IMR-90 (cell line): ENCODE measurements around the gene MTMR2. TPM values are rescaled to one million over a fixed set of nuclear protein-coding genes. Genes with fewer than 3 reads are reported as not detected.

Experiments used
- ATAC-seq: fragments of 200-7000 bp; cut with Tn5 transposase; 2 replicates; pipeline ENCODE4 v1.9.1; 2020; ENCODE audit warnings: low read depth, mild to moderate bottlenecking, moderate library complexity
- BruUV-seq: library from RNA; stranded (reverse); fragments of 400-500 nt; replicated peaks from 2 replicates; lab custom pipeline; 2021; lab: Mats Ljungman, UMichigan
- CTCF ChIA-PET: fragments of 300-600 bp; formaldehyde crosslinking; extraction: SDS; loops from one replicate; lab custom pipeline; 2021; ENCODE audit warnings: antibody characterized with exemption; lab: Yijun Ruan, JAX
- POLR2A ChIA-PET: fragments of 300-600 bp; sonication (Branson Sonifier 250); formaldehyde crosslinking; loops from one replicate; lab custom pipeline; 2022; ENCODE audit warnings: antibody characterized with exemption; ENCODE audit not compliant: unreplicated experiment; lab: Charles Lee
- DNase-seq: peaks from one replicate; pipeline ENCODE4 v3.0.0; 2013
- H2AFZ ChIP-seq: replicated peaks from 2 replicates; pipeline ENCODE3; 2013; ENCODE audit warnings: low read length, mild to moderate bottlenecking; ENCODE audit not compliant: poor library complexity
- H2AK5ac ChIP-seq: 2 replicates; pipeline ENCODE4 v1.6.1; 2013; ENCODE audit warnings: low read depth, low read length, inconsistent platforms
- H2AK9ac ChIP-seq: replicated peaks from 2 replicates; pipeline ENCODE3; 2013; ENCODE audit warnings: mild to moderate bottlenecking, low read depth, low read length, moderate library complexity; ENCODE audit not compliant: poor library complexity
- H2BK120ac ChIP-seq: 2 replicates; pipeline ENCODE4 v1.6.1; 2013; ENCODE audit warnings: low read depth, low read length, inconsistent platforms
- H2BK15ac ChIP-seq: 3 replicates; pipeline ENCODE4 v1.6.1; 2013; ENCODE audit warnings: low read depth, low read length, inconsistent platforms
- H2BK20ac ChIP-seq: 2 replicates; pipeline ENCODE4 v1.6.1; 2013; ENCODE audit warnings: low read depth, mild to moderate bottlenecking, inconsistent platforms, low read length, moderate library complexity
- H2BK5ac ChIP-seq: 2 replicates; pipeline ENCODE4 v1.6.1; 2013; ENCODE audit warnings: mild to moderate bottlenecking, low read depth, low read length, inconsistent platforms; ENCODE audit not compliant: poor library complexity, severe bottlenecking
- H3K14ac ChIP-seq: replicated peaks from 2 replicates; pipeline ENCODE4 v1.6.1; 2013; ENCODE audit warnings: low read depth, low read length, inconsistent platforms
- H3K18ac ChIP-seq: 2 replicates; pipeline ENCODE4 v1.6.1; 2013; ENCODE audit warnings: low read depth, low read length, control low read depth
- H3K23ac ChIP-seq: 2 replicates; pipeline ENCODE4 v1.6.1; 2013; ENCODE audit warnings: low read depth, low read length, inconsistent platforms
- H3K27ac ChIP-seq: 2 replicates; pipeline ENCODE4 v1.5.1; 2013; ENCODE audit warnings: mild to moderate bottlenecking, control low read depth, low read length; ENCODE audit not compliant: insufficient read depth
- H3K27me3 ChIP-seq: 2 replicates; pipeline ENCODE4 v1.6.1; 2013; ENCODE audit warnings: low read length; ENCODE audit not compliant: control insufficient read depth, insufficient read depth
- H3K36me3 ChIP-seq: 2 replicates; pipeline ENCODE4 v1.6.1; 2013; ENCODE audit warnings: low read length, mixed read lengths; ENCODE audit not compliant: control insufficient read depth, insufficient read depth
- H3K4ac ChIP-seq: 2 replicates; pipeline ENCODE4 v1.6.1; 2013; ENCODE audit warnings: low read depth, low read length, inconsistent platforms
- H3K4me1 ChIP-seq: 2 replicates; pipeline ENCODE4 v1.6.1; 2013; ENCODE audit warnings: low read length, mixed read lengths; ENCODE audit not compliant: control insufficient read depth, insufficient read depth
- H3K4me2 ChIP-seq: 2 replicates; pipeline ENCODE4 v1.6.1; 2013; ENCODE audit warnings: low read depth, mild to moderate bottlenecking, control low read depth, low read length, moderate library complexity
- H3K4me3 ChIP-seq: 2 replicates; pipeline ENCODE4 v1.5.1; 2013; ENCODE audit warnings: low read depth, mild to moderate bottlenecking, control low read depth, low read length, moderate library complexity; ENCODE audit not compliant: insufficient read depth
- H3K56ac ChIP-seq: 2 replicates; pipeline ENCODE4 v1.6.1; 2013; ENCODE audit warnings: low read length, inconsistent platforms; ENCODE audit not compliant: insufficient read depth; ENCODE audit errors: extremely low read depth
- H3K79me1 ChIP-seq, 2 experiments: 2 replicates each; pipeline ENCODE4 v1.6.1; 2013; ENCODE audit warnings: low read length in 2 of 2, inconsistent platforms in 1 of 2, low read depth in 1 of 2
- H3K9ac ChIP-seq: 2 replicates; pipeline ENCODE4 v1.6.1; 2013; ENCODE audit warnings: low read depth, low read length, control low read depth
- H3K9me1 ChIP-seq: 2 replicates; pipeline ENCODE4 v1.6.1; 2013; ENCODE audit warnings: low read length, inconsistent platforms; ENCODE audit not compliant: insufficient read depth
- H3K9me3 ChIP-seq: 2 replicates; pipeline ENCODE4 v1.6.1; 2013; ENCODE audit warnings: low read length; ENCODE audit not compliant: control insufficient read depth, insufficient read depth
- H4K20me1 ChIP-seq: 2 replicates; pipeline ENCODE4 v1.6.1; 2013; ENCODE audit warnings: low read length, inconsistent platforms; ENCODE audit not compliant: insufficient read depth
- H4K5ac ChIP-seq: 2 replicates; pipeline ENCODE4 v1.6.1; 2013; ENCODE audit warnings: mild to moderate bottlenecking, low read depth, low read length, control low read depth
- H4K8ac ChIP-seq, 2 experiments: 2 replicates each; pipeline ENCODE4 v1.6.1; 2013; ENCODE audit warnings: low read depth in 2 of 2, low read length in 2 of 2, control low read depth in 1 of 2, inconsistent platforms in 1 of 2
- H4K91ac ChIP-seq: 2 replicates; pipeline ENCODE4 v1.6.1; 2013; ENCODE audit warnings: low read depth, low read length, inconsistent platforms; ENCODE audit not compliant: insufficient read depth
- BHLHE40 ChIP-seq: fragments of 150-350 bp; IDR thresholded peaks from 2 replicates; pipeline ENCODE4 v1.6.1; 2016; ENCODE audit warnings: mild to moderate bottlenecking, low read depth, low read length
- CEBPB ChIP-seq: IDR thresholded peaks from 2 replicates; pipeline ENCODE4 v1.6.1; 2012; ENCODE audit warnings: low read depth, low read length, improper control_type of control experiment
- CHD1 ChIP-seq: IDR thresholded peaks from 2 replicates; pipeline ENCODE4 v1.6.1; 2012; ENCODE audit warnings: low read depth, low read length, improper control_type of control experiment
- FOS ChIP-seq: fragments of 150-350 bp; IDR thresholded peaks from 2 replicates; pipeline ENCODE4 v1.6.1; 2016; ENCODE audit warnings: low read depth, low read length
- MAFK ChIP-seq: IDR thresholded peaks from 2 replicates; pipeline ENCODE4 v1.6.1; 2012; ENCODE audit warnings: low read depth, low read length, improper control_type of control experiment
- MAZ ChIP-seq: IDR thresholded peaks from 2 replicates; pipeline ENCODE4 v1.6.1; 2012; ENCODE audit warnings: low read depth, mild to moderate bottlenecking, low read length, improper control_type of control experiment, moderate library complexity, borderline replicate concordance
- NFE2L2 ChIP-seq: fragments of 150-350 bp; IDR thresholded peaks from 2 replicates; pipeline ENCODE4 v1.6.1; 2016; ENCODE audit warnings: low read depth, mild to moderate bottlenecking, low read length
- RAD21 ChIP-seq: IDR thresholded peaks from 2 replicates; pipeline ENCODE4 v1.6.1; 2012; ENCODE audit warnings: low read length, improper control_type of control experiment
- RCOR1 ChIP-seq: IDR thresholded peaks from 2 replicates; pipeline ENCODE4 v1.6.1; 2012; ENCODE audit warnings: mild to moderate bottlenecking, low read length, improper control_type of control experiment; ENCODE audit not compliant: insufficient replicate concordance
- RFX5 ChIP-seq: IDR thresholded peaks from 2 replicates; pipeline ENCODE4 v1.8.0; 2012; ENCODE audit warnings: low read depth, mild to moderate bottlenecking, low read length, moderate library complexity
- SMC3 ChIP-seq: fragments of 150-350 bp; IDR thresholded peaks from 2 replicates; pipeline ENCODE4 v1.6.1; 2016; ENCODE audit warnings: low read depth, mild to moderate bottlenecking, antibody characterized with exemption, low read length, moderate library complexity
- WGBS, 2 experiments: methylation state at CpG; one replicate each; pipeline versions ENCODE4 v1.1.5 to v1.1.7; 2013; ENCODE audit warnings: missing lambda C conversion rate in 2 of 2; ENCODE audit not compliant: insufficient read length in 1 of 2; ENCODE audit errors: extremely low coverage in 2 of 2; 5-methylcytosine and 5-hydroxymethylcytosine counted together
- dilution Hi-C: fragments of 300-500 bp; cut with HindIII; formaldehyde crosslinking; loops from one replicate; pipeline ENCODE4 v1.14.3; 2018; ENCODE audit warnings: low sequenced_read_pairs; ENCODE audit not compliant: unreplicated experiment
- in situ Hi-C: fragments of 300-500 bp; cut with MboI; formaldehyde crosslinking; loops from 3 replicates; pipeline ENCODE4 v1.14.3; 2019; ENCODE audit warnings: low sequenced_read_pairs, inconsistent platforms, mixed read lengths
- intact Hi-C: fragments of 100-400 bp; cut with micrococcal nuclease; formaldehyde crosslinking; loops from 2 replicates; pipeline ENCODE4 v1.10.0; 2022
- polyA plus RNA-seq, 3 experiments: library from polyadenylated mRNA; depleted of rRNA; stranded (reverse); fragments of >200 nt; gene quantifications; 2 replicates each; pipeline ENCODE4 v1.2.3, GENCODE V29; 2012; ENCODE audit warnings: low replicate concordance in 1 of 3
- total RNA-seq: library from RNA; depleted of rRNA; stranded (reverse); fragments of >200 nt; gene quantifications from 2 replicates; pipeline ENCODE4 v1.2.3, GENCODE V29; 2012
- TF ChIP-seq, protein P1 (sequence below): fragments of 150-350 bp; IDR thresholded peaks from 2 replicates; pipeline ENCODE4 v1.6.1; 2017; ENCODE audit warnings: mild to moderate bottlenecking, antibody characterized with exemption, low read length, low read depth
- TF ChIP-seq, protein P2 (sequence below): fragments of 150-350 bp; IDR thresholded peaks from 2 replicates; pipeline ENCODE4 v1.6.1; 2016; ENCODE audit warnings: low read depth, mild to moderate bottlenecking, low read length, moderate library complexity, borderline replicate concordance
- TF ChIP-seq, protein P3 (sequence below): conservative IDR thresholded peaks from 2 replicates; pipeline ENCODE4 v1.5.1; 2012; ENCODE audit warnings: mild to moderate bottlenecking, low read depth, low read length, improper control_type of control experiment

Gene MTMR2
- total and polyA plus RNA-seq, 2 of the 4 experiments (the other 2 are of a cell fraction): 16.6 to 30.6 TPM

DNA sequence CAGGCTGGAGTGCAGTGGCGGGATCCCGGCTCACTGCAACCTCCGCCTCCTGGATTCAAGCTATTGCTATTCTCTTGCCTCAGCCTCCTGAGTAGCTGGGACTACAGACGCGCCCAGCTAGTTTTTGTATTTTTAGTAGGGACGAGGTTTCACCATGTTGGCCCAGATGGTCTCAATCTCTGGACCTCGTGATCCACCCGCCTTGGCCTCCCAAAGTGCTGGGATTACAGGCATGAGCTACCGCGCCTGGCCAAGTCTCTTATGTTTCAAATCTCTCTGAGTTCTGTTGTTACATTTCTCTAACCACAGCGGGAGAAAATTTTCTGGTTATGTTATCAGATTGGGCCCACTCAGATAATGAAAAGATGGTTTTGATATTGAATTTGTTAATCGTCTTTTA, 123.5 kb downstream of the MTMR2 start:
- Histone ChIP-seq H2AFZ (no peak overlapping the region), H3K4me1 (no peaks in the 10 kb centered on the region), H3K79me1 (peaks cover 7 to 36% of the 10 kb centered on the region in 2 experiments), H4K91ac (no peak overlapping the region), H3K27me3 (no peaks in the 10 kb centered on the region), H4K5ac (no peak overlapping the region), H3K27ac (no peak overlapping the region), H3K4me3 (no peak overlapping the region), H4K20me1 (peaks cover 3% of the 10 kb centered on the region; the same call in 1 of the 2 replicates), H2AK5ac (no peak overlapping the region), H2BK120ac (no peak overlapping the region), H3K4me2 (no peak overlapping the region), H3K9me1 (no peaks in the 10 kb centered on the region), H3K18ac (no peak overlapping the region), H3K9ac (no peak overlapping the region), H3K4ac (no peak overlapping the region), H2AK9ac (no peak overlapping the region), H4K8ac (no peak overlapping the region), H3K36me3 (peaks cover 9% of the 10 kb centered on the region), H3K9me3 (no peaks in the 10 kb centered on the region), H2BK15ac (no peak overlapping the region), H3K14ac (no peak overlapping the region), H3K23ac (no peak overlapping the region), H2BK20ac (no peak overlapping the region), H2BK5ac (no peak overlapping the region), H3K56ac (no peak overlapping the region)
- ChIA-PET CTCF (interaction anchor here (0.6 kb wide), 1 partner anchor 206 kb away, joined by 9 read pairs; no protein-coding TSS in a partner anchor), POLR2A (no interaction called here)
- WGBS, 2 experiments: 100% methylated on average over 2 of the region's 12 CpGs; no CpG with 5 or more reads in 1 of the 2 experiments
- BruUV-seq: no TSS peak
- ATAC-seq (no peak), DNase-seq (no peak)
- dilution Hi-C loops: no loop called here
- TF ChIP-seq RAD21 (no peak), FOS (no peak), BHLHE40 (no peak), RCOR1 (no peak), SMC3 (no peak), RFX5 (no peak), MAFK (no peak), CEBPB (no peak), MAZ (no peak), CHD1 (no peak), NFE2L2 (no peak)
- TF ChIP-seq, protein P1, sequence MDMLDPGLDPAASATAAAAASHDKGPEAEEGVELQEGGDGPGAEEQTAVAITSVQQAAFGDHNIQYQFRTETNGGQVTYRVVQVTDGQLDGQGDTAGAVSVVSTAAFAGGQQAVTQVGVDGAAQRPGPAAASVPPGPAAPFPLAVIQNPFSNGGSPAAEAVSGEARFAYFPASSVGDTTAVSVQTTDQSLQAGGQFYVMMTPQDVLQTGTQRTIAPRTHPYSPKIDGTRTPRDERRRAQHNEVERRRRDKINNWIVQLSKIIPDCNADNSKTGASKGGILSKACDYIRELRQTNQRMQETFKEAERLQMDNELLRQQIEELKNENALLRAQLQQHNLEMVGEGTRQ: no peak
- TF ChIP-seq, protein P2, sequence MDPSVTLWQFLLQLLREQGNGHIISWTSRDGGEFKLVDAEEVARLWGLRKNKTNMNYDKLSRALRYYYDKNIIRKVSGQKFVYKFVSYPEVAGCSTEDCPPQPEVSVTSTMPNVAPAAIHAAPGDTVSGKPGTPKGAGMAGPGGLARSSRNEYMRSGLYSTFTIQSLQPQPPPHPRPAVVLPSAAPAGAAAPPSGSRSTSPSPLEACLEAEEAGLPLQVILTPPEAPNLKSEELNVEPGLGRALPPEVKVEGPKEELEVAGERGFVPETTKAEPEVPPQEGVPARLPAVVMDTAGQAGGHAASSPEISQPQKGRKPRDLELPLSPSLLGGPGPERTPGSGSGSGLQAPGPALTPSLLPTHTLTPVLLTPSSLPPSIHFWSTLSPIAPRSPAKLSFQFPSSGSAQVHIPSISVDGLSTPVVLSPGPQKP: no peak
- TF ChIP-seq, protein P3, sequence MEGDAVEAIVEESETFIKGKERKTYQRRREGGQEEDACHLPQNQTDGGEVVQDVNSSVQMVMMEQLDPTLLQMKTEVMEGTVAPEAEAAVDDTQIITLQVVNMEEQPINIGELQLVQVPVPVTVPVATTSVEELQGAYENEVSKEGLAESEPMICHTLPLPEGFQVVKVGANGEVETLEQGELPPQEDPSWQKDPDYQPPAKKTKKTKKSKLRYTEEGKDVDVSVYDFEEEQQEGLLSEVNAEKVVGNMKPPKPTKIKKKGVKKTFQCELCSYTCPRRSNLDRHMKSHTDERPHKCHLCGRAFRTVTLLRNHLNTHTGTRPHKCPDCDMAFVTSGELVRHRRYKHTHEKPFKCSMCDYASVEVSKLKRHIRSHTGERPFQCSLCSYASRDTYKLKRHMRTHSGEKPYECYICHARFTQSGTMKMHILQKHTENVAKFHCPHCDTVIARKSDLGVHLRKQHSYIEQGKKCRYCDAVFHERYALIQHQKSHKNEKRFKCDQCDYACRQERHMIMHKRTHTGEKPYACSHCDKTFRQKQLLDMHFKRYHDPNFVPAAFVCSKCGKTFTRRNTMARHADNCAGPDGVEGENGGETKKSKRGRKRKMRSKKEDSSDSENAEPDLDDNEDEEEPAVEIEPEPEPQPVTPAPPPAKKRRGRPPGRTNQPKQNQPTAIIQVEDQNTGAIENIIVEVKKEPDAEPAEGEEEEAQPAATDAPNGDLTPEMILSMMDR: no peak
- intact Hi-C loops: no loop called here
- in situ Hi-C loops: no loop called here
